ENCODE results near the gene CPVL. TPM values are rescaled to one million over a fixed set of nuclear protein-coding genes. Genes with fewer than 3 reads are reported as not detected.
A peak's percentile ranks its signal among the peaks of the same experiment; 100 is the strongest.

Gene CPVL
- total RNA-seq, 1 donor from 2014 or later, result 86.3 TPM

DNA sequence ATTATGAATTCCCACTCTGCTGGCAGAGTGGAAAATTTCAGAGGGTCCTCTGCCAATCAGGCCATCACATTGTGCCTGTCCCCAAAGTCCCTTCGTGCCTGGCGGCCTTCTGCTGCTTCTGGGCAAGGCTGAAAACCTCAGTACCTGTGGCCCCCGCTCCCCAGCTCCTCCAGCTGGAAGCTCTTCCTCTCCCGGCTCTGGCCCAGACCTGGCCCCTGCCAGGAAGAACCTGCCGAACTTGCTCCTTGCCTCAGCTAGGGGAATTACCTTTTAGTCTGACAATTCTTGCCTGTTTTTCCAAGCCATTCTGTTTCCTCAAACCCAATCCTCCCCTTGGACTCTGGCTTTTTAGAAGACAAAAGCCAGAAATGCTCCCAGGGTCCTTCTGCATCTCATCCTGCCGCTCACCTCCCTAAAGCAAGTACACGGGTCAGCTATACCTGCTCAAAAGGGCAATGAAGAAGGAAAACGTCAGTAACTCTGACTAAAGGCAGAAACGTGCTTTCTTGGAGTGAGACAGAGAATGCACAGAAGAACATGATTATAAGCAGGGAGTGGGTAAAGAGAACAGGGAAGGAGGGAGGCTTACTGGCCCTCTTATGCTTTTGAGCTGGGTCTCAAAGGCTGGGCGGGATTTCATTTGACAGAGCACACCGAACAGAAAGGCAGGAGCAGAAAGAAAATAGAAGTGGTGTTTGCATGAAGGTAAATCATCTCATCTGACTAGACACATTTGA, 160.1 kb downstream of the CPVL start:
- no peak overlapping the region for H3K4me3 ChIP-seq
- intact Hi-C loops (cut with micrococcal nuclease), result no loop called here
- no peaks in the 10 kb centered on the region for H3K9me3 ChIP-seq (replicated peaks)
- H3K27me3 ChIP-seq (ENCODE audit: low read depth), result no peaks in the 10 kb centered on the region
- no peak for DNase-seq
- peak overlapping the region; percentile 76 for H3K27ac ChIP-seq (replicated peaks)
- peaks cover 69% of the 10 kb centered on the region for H3K4me1 ChIP-seq
- no peaks in the 10 kb centered on the region for H3K36me3 ChIP-seq
- TF ChIP-seq, protein P1, sequence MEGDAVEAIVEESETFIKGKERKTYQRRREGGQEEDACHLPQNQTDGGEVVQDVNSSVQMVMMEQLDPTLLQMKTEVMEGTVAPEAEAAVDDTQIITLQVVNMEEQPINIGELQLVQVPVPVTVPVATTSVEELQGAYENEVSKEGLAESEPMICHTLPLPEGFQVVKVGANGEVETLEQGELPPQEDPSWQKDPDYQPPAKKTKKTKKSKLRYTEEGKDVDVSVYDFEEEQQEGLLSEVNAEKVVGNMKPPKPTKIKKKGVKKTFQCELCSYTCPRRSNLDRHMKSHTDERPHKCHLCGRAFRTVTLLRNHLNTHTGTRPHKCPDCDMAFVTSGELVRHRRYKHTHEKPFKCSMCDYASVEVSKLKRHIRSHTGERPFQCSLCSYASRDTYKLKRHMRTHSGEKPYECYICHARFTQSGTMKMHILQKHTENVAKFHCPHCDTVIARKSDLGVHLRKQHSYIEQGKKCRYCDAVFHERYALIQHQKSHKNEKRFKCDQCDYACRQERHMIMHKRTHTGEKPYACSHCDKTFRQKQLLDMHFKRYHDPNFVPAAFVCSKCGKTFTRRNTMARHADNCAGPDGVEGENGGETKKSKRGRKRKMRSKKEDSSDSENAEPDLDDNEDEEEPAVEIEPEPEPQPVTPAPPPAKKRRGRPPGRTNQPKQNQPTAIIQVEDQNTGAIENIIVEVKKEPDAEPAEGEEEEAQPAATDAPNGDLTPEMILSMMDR (IDR thresholded peaks at IDR 0.05; ENCODE audit: borderline replicate concordance), result no peak

DNA sequence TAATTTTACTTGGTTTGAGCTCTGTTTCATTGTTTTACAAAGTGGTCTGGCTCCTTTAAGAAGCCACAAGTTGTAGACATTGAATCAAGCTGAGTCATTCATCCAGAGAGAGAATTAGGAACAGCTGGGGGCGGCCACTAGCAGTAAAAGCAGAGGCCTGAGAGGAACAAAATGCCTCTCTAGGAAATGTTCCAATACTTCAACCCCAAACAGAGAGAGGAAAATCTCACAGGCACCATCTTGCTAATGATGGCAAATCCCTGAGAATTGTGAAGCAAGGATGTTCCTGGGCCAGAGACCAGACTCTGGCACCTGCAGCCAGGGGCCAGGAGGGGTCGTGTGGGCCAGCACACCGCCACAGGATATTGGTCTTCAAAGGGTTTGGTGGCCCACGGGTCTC, 161.7 kb downstream of the CPVL start:
- H3K27ac ChIP-seq (replicated peaks), result peak overlapping the region; percentile 76
- H3K4me3 ChIP-seq, result no peak overlapping the region
- H3K9me3 ChIP-seq (replicated peaks), result no peaks in the 10 kb centered on the region
- no peaks in the 10 kb centered on the region for H3K36me3 ChIP-seq
- TF ChIP-seq, protein P1 (IDR thresholded peaks at IDR 0.05; ENCODE audit: borderline replicate concordance), result no peak
- DNase-seq, result peak; percentile 46
- no peaks in the 10 kb centered on the region for H3K27me3 ChIP-seq (ENCODE audit: low read depth)
- H3K4me1 ChIP-seq, result peaks cover 54% of the 10 kb centered on the region
- intact Hi-C loops (cut with micrococcal nuclease), result no loop called here

DNA sequence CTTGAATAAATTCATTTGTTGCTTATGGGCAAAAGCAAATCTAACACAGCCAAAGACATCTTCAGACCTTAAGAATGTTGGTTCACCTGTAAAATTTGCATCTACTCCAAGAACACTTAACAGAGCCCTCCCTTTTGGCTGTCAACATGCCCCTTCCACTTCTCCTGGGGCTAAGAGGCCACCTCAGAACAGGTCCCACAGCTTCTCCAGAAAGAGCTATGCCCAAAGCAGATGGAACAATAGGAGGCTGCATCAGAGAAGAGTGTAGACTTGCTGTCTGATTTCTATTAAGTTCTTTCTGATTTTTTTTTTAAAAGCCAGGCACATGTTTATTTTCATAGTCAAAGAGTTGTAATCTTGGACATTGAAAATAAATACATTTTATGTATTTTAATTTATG, 162.1 kb downstream of the CPVL start:
- intact Hi-C loops (cut with micrococcal nuclease), result no loop called here
- H3K36me3 ChIP-seq, result no peaks in the 10 kb centered on the region
- TF ChIP-seq, protein P1 (IDR thresholded peaks at IDR 0.05; ENCODE audit: borderline replicate concordance), result no peak
- peaks cover 50% of the 10 kb centered on the region for H3K4me1 ChIP-seq
- peak overlapping the region; percentile 76 for H3K27ac ChIP-seq (replicated peaks)
- DNase-seq, result no peak
- no peaks in the 10 kb centered on the region for H3K27me3 ChIP-seq (ENCODE audit: low read depth)
- no peaks in the 10 kb centered on the region for H3K9me3 ChIP-seq (replicated peaks)
- H3K4me3 ChIP-seq, result no peak overlapping the region

DNA sequence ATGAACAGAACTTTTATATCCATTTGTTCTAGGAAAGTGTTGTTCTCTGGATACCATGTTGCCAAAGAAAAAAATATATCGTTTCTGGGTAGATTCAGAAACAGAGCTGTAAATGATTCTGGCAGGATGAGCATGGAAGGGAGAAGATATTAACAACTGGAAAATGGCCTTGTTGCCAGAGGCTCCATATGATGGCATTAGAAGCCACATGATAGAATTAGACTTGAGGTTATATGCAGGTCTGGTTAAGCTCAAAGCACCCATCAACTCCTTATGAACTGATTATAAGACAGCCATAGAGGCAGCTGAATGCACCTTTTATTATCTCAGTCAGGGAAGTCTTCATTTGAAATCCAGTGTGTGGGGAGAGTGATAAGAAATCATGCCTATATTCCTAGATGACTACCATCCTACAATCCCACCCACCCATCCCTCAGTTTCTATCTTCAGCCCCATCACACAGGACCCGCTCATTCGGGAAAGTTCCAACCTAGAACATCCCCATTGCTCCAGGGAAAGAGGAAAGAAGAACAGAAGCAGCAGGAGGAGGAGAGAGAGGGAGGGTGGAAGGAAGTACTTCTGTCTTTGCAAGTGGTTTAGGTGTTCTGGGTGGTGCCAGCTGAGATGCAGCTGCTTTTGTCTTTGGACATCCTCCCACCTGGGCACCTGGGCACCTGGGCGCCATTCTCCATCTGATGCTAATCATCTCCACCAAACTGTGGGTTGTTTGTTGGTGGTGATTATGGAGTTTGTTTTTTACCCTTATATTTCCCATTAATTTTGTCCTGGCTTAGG, 162.7 kb downstream of the CPVL start:
- intact Hi-C loops (cut with micrococcal nuclease), result no loop called here
- Histone ChIP-seq H3K27ac (replicated peaks) (no peak overlapping the region), H3K9me3 (replicated peaks) (no peaks in the 10 kb centered on the region), H3K4me1 (peaks cover 43% of the 10 kb centered on the region), H3K36me3 (no peaks in the 10 kb centered on the region), H3K4me3 (no peak overlapping the region), H3K27me3 (ENCODE audit: low read depth) (no peaks in the 10 kb centered on the region)
- no peak for DNase-seq
- TF ChIP-seq, protein P1 (IDR thresholded peaks at IDR 0.05; ENCODE audit: borderline replicate concordance), result no peak

DNA sequence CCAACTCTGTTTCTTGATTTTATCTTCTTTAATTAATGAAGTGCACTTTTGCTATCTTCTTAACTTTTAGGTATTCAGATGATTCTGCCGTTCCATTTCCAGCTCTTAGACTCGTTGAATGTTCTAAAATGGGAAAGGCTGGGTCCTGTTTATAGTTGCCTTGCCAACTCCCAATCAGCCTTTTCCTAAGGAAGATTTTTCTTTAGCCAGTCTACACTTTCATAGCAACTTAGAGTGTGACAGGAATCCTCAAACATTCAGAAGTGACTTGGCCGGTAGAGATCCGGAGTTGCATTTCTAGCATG, 165.2 kb downstream of the CPVL start:
- H3K36me3 ChIP-seq, result no peaks in the 10 kb centered on the region
- H3K4me3 ChIP-seq, result no peak overlapping the region
- peak overlapping the region; percentile 55 for H3K27ac ChIP-seq (replicated peaks)
- TF ChIP-seq, protein P1 (IDR thresholded peaks at IDR 0.05; ENCODE audit: borderline replicate concordance), result no peak
- no peak for DNase-seq
- H3K27me3 ChIP-seq (ENCODE audit: low read depth), result no peaks in the 10 kb centered on the region
- no peaks in the 10 kb centered on the region for H3K9me3 ChIP-seq (replicated peaks)
- intact Hi-C loops (cut with micrococcal nuclease), result no loop called here
- peaks cover 24% of the 10 kb centered on the region for H3K4me1 ChIP-seq
